Measurements from ENCODE around the gene RUFY1.
"Not testable (repeated sequence)": the region's sequence is repeated elsewhere in the genome, so short reads cannot be mapped to it uniquely, and the experiment has no call there.

- not testable (repeated sequence) for TF ChIP-seq MLX (CRISPR knock-in tag; IDR thresholded peaks at IDR 0.05); IRF2 (CRISPR knock-in tag; IDR thresholded peaks at IDR 0.05; ENCODE audit: borderline replicate concordance, low read depth); ETV6 (CRISPR knock-in tag; IDR thresholded peaks at IDR 0.05)
These were observed 32.6 kb upstream of the RUFY1 start for GRCh38 chr5:179517746-179518145.
